T-helper 17 cell (primary cell): ENCODE results near the gene VSIG10. TPM values are rescaled to one million over a fixed set of nuclear protein-coding genes. Genes with fewer than 3 reads are reported as not detected.

Experiments
- ATAC-seq: fragments of 150-1000 bp; cut with Tn5 transposase; 2 replicates; pipeline ENCODE4 v1.10.0; 2021; ENCODE audit warnings: mild to moderate bottlenecking, moderate library complexity
- DNase-seq, 3 donors: peaks; one replicate each; pipeline versions ENCODE4 v3.0.0 to v3.0.0-alpha.2; 2020 to 2021
- H3K9me3 ChIP-seq: one replicate; pipeline ENCODE4 v1.7.0; 2013; ENCODE audit warnings: low read length, mild to moderate bottlenecking; ENCODE audit not compliant: control insufficient read depth, poor library complexity, severe bottlenecking
- H3K27ac Mint-ChIP-seq: one replicate; pipeline ENCODE4 v1.8.0; 2022; ENCODE audit warnings: mild to moderate bottlenecking, moderate library complexity, mixed read lengths
- H3K27me3 Mint-ChIP-seq: one replicate; pipeline ENCODE4 v1.8.0; 2022; ENCODE audit warnings: mixed read lengths
- H3K36me3 Mint-ChIP-seq: one replicate; pipeline ENCODE4 v1.8.0; 2022; ENCODE audit warnings: low read depth, mixed read lengths
- H3K4me1 Mint-ChIP-seq: one replicate; pipeline ENCODE4 v1.8.0; 2022; ENCODE audit warnings: mild to moderate bottlenecking, mixed read lengths
- H3K4me3 Mint-ChIP-seq: one replicate; pipeline ENCODE4 v1.8.0; 2022; ENCODE audit warnings: mild to moderate bottlenecking, moderate library complexity, mixed read lengths
- total RNA-seq, 4 donors: library from RNA in 2 of 4; stranded (reverse) in 2 of 4; gene quantifications; one replicate each; pipeline ENCODE4 v1.2.3 and lab custom pipeline; 2022 to 2026

Gene VSIG10
- total RNA-seq, 2 donors from 2014 or later: 1.3 to 3.9 TPM

DNA sequence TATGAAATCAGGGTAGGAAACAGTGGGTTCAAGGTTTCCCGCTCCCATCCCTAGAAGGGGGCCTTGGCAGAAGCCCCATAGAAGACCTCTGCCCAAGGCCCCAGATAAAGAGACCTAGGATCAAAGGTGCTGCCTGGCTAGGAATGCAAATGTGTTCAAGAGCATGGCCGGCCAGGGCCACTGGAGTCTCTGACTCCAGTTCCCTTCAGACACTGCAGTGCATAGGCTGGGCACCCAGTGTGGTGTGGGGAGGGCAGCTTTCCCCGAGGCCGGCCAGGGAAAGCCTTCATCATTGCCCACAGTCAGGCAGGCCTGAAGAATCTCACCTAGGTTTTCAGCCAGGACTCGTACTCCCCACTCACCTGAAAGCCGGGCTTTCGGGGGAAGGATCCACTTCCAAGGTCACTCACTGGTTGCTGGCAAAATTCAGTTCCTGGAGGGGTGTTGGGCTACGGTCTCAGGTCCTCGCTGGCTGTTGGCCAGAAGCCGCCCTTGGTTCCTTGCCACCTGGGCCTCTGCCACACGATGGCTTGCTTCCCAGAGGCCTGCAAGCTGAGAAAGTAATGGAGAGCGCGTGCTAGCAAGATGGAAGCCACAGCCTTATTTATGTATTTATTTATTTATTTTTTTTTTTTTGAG is 22.4 kb upstream of the VSIG10 start:
- Mint-ChIP-seq H3K4me3 (no peak overlapping the region), H3K36me3 (no peaks in the 10 kb centered on the region), H3K27ac (no peak overlapping the region), H3K27me3 (no peaks in the 10 kb centered on the region), H3K4me1 (no peaks in the 10 kb centered on the region)
- no peaks in the 10 kb centered on the region for H3K9me3 ChIP-seq
- ATAC-seq: no peak
- DNase-seq: no peak

DNA sequence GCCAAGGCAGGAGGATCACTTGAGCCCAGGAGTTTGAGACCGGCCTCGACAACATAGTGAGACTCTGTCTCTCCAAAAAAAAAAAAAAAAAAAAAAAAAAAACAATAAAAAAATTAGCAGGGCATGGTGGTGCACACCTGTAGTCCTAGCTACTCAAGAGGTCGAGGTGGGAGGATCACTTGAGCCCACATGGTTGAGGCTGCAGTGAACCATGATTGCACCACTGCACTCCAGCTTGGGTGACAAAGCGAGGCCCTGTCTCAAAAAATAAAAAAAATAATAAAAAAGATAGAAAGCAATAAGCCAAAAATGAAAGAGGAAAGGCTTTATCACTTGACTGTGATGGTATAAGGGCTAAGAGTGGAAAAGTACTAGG is 21.9 kb upstream of the VSIG10 start:
- no peaks in the 10 kb centered on the region for H3K36me3 Mint-ChIP-seq
- peaks cover 2% of the 10 kb centered on the region for H3K4me1 Mint-ChIP-seq
- no peak overlapping the region for H3K27ac Mint-ChIP-seq
- no peak for ATAC-seq
- no peaks in the 10 kb centered on the region for H3K9me3 ChIP-seq
- DNase-seq: no peak
- no peaks in the 10 kb centered on the region for H3K27me3 Mint-ChIP-seq
- no peak overlapping the region for H3K4me3 Mint-ChIP-seq

DNA sequence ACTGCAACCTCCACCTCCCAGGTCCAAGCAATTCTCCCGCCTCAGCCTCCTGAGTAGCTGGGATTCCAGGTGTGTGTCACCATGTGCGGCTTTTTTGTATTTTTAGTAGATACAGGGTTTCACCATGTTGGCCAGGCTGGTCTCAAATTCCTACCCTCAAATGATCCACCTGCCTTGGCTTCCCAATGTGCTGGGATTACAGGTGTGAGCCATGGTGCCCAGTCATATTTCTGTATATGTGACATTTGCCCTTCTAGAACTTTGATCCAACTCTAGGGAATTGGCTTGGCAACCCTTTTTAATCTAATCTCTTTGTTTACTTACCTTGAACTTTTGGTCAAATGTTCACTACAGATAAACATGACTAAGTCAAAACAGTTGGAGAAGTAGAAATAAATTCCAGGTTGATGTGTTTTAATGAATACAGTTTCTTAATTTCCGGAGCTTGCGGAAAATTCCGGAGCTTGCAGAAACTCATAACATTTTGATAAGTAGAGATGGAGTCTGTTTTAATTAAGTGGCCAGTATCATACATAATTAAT is 20.6 kb upstream of the VSIG10 start:
- no peaks in the 10 kb centered on the region for H3K9me3 ChIP-seq
- Mint-ChIP-seq H3K36me3 (no peaks in the 10 kb centered on the region), H3K27ac (no peak overlapping the region), H3K4me1 (peaks cover 7% of the 10 kb centered on the region), H3K4me3 (no peak overlapping the region), H3K27me3 (no peaks in the 10 kb centered on the region)
- no peak for DNase-seq
- ATAC-seq: no peak

DNA sequence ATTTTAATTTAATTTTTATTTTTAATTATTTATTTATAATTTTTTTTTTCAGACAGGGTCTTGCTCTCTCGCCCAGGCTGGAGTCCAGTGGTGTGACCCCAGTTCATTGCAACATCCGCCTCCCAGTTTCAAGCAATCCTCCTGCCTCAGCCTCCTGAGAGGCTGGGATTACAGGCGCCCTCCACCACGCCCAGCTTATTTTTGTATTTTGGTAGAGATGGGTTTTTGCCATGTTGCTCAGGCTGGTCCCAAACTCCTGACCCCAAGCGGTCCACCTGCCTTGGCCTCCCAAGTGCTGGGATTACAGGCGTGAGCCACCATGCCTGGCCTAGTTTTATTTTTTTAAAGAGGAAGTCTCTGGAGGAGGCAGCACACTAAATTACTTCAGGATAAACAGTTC is 18.5 kb upstream of the VSIG10 start:
- Mint-ChIP-seq H3K4me3 (no peak overlapping the region), H3K27ac (no peak overlapping the region), H3K27me3 (no peaks in the 10 kb centered on the region), H3K4me1 (peaks cover 7% of the 10 kb centered on the region), H3K36me3 (no peaks in the 10 kb centered on the region)
- DNase-seq: no peak
- H3K9me3 ChIP-seq: no peaks in the 10 kb centered on the region
- no peak for ATAC-seq

DNA sequence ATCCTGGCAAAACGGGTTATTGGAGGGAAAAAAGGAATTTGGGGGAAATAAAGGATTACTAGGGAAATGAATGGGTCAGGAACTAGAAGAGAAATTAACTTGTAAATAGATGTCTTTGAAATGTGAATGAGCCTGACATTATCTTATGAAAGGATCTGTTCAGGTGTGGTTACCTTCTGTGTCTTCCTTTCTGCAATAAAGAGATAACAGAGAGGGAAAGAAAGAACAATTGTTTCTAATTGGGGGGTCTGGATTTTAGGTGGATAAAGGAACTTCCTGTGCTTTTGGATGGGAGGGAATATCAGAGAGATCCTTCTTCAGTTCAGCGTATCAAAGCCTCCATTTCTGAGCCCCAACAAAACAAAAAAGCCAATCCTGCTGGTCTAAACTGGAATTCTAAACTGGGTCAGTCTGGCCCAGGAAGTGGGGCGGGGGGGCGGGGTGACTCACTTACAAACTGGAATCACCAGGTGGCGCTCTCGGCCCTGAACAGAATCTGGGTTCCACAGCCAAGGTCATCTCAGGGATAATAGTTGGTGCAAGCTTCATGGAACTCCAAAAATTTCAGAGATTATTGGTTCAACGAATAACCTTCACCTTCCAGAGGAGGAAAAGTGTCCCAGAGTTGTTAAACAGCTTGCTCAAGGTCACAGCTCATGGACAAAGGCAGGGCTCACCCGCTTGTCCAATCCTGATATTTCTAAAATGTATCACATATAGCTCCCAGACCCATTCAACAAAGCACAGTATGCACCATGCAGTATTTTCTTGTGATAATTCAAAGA is 17.0 kb upstream of the VSIG10 start:
- Mint-ChIP-seq H3K27me3 (no peaks in the 10 kb centered on the region), H3K4me1 (peaks cover 7% of the 10 kb centered on the region), H3K36me3 (no peaks in the 10 kb centered on the region), H3K4me3 (peak overlapping the region; percentile 73), H3K27ac (peak overlapping the region; percentile 90)
- no peaks in the 10 kb centered on the region for H3K9me3 ChIP-seq
- peak; percentile 46 to 50 (median 50) for DNase-seq
- ATAC-seq: peak; percentile 86

DNA sequence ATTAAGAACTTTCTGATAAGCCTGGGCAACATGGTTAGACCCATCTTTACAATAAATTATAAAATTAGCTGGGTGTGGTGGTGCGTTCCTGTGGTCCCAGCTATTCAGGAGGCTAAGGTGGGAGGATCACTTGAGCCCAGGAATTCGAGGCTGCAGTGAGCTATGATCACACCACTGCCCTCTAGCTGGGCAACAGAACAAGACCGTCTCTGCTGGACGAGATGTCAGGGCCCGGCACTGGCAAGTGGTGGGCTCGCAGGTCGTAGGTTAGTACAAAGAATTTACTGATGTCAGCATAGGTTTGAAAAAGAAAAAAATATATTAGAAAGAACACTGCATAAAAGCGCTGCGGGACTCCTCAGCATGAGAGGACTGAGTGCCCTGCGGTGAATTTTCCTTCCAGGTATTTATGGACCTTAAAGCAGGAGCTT is 15.7 kb upstream of the VSIG10 start:
- no peak overlapping the region for H3K4me3 Mint-ChIP-seq
- no peaks in the 10 kb centered on the region for H3K27me3 Mint-ChIP-seq
- no peak for ATAC-seq
- DNase-seq: no peak
- peak overlapping the region; percentile 90 for H3K27ac Mint-ChIP-seq
- H3K4me1 Mint-ChIP-seq: peaks cover 7% of the 10 kb centered on the region
- H3K9me3 ChIP-seq: no peaks in the 10 kb centered on the region
- H3K36me3 Mint-ChIP-seq: no peaks in the 10 kb centered on the region

DNA sequence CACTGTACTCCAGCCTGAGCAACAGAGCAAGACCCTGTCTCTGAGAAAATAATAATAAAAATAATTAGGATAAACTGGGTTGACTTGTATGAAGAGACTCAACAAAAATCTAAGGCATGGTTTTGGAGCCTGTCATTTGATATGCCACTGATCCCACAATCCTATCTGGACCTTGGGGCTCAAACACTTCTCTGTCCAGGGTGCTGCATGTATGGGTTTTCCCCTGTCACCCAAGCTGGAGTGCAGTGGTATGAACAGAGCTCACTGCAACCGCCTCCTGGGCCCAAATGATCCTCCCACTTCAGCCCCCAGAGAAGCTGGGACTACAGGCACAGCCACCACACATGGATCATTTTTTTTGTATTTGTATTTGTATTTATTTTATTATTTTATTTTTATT is 5.3 kb upstream of the VSIG10 start:
- Mint-ChIP-seq H3K36me3 (no peaks in the 10 kb centered on the region), H3K4me1 (peaks cover 3% of the 10 kb centered on the region), H3K4me3 (no peak overlapping the region), H3K27ac (no peak overlapping the region), H3K27me3 (no peaks in the 10 kb centered on the region)
- ATAC-seq: no peak
- DNase-seq: no peak
- H3K9me3 ChIP-seq: no peaks in the 10 kb centered on the region

DNA sequence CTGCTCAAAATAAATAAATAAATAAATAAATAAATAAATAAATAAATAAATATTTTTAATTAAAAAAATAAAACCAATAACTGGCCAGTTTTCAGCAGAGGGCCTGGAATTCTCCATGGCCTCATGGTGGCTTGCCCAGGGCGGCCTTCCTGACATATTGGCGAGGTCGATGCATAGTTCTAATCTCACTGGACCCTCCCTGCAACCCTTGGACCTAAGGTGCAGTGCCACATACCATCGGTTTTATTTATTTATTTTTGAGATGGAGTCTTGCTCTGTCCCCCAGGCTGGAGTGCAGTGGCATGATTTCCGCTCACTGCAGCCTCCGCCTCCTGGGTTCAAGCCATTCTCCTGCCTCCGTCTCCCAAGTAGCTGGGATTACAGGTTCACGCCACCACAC is 3.9 kb upstream of the VSIG10 start:
- Mint-ChIP-seq H3K27ac (no peak overlapping the region), H3K4me1 (peaks cover 6% of the 10 kb centered on the region), H3K36me3 (no peaks in the 10 kb centered on the region), H3K4me3 (no peak overlapping the region), H3K27me3 (no peaks in the 10 kb centered on the region)
- ATAC-seq (no peak), DNase-seq (no peak)
- no peaks in the 10 kb centered on the region for H3K9me3 ChIP-seq

DNA sequence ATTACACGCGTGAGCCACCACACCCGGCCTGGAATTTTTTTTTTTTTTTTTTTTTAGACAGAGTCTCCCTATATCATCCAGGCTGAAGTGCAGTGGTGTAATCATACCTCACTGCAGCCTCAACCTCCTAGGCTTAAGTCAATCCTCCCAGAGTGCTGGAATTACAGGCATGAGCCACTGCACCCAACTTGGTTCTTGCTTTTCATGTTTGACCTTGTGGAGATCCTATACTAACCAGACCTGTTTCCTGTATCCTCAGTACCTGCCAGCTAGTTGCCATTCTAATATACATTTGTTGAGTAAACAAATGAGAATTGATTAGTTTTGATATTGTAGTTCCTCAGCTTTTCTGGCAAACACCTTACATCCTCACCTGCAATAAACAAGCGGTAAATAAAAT is 3.2 kb upstream of the VSIG10 start:
- no peaks in the 10 kb centered on the region for H3K9me3 ChIP-seq
- ATAC-seq (no peak), DNase-seq (no peak)
- H3K4me3 Mint-ChIP-seq: no peak overlapping the region
- no peak overlapping the region for H3K27ac Mint-ChIP-seq
- H3K27me3 Mint-ChIP-seq: no peaks in the 10 kb centered on the region
- no peaks in the 10 kb centered on the region for H3K36me3 Mint-ChIP-seq
- H3K4me1 Mint-ChIP-seq: peaks cover 6% of the 10 kb centered on the region

DNA sequence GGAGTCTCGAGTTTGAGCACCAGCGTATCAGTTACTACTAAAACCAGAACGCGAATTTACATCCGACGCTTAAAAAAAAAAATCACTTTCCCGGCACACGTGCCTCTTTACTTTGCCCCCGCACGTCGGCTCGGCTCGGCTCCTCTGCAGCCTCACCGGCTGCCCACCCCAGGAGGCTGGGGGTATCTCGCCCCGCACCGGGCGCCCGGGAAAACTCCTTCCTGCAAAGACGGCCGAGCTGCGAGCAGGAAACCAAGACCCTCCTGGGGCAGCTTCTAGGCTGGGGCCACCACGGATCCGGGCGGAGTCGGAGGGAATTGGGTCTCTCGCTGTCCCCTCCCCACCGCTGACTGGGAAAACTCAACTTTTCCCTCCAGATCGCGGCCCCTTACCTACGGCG is 610 bp downstream of the VSIG10 start:
- peak overlapping the region; percentile 47 for H3K27ac Mint-ChIP-seq
- H3K36me3 Mint-ChIP-seq: no peaks in the 10 kb centered on the region
- H3K4me1 Mint-ChIP-seq: peaks cover 6% of the 10 kb centered on the region
- no peaks in the 10 kb centered on the region for H3K27me3 Mint-ChIP-seq
- no peaks in the 10 kb centered on the region for H3K9me3 ChIP-seq
- ATAC-seq: peak; percentile 4
- DNase-seq: no peak
- H3K4me3 Mint-ChIP-seq: peak overlapping the region; percentile 95

DNA sequence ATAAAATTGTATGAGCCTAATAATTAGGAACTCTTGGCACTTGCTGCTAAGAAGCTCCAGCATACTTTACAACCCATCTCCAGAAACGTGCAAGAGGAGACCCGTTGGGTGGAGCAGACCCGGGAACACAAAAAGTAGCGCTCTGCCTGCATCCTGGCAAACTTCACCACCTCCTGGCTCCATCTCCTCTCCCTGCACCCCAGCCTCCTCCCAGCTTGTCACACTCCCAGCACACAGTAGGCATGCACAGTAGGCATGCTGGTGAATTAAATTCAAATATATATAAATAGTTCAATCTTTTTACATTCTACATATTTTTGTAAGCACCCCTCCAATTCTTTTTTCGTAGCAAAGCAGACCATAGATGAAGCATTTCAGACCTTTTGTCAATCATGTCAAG is 1.2 kb downstream of the VSIG10 start:
- no peaks in the 10 kb centered on the region for H3K9me3 ChIP-seq
- Mint-ChIP-seq H3K27me3 (no peaks in the 10 kb centered on the region), H3K27ac (peak overlapping the region; percentile 47), H3K4me1 (peaks cover 6% of the 10 kb centered on the region), H3K4me3 (peak overlapping the region; percentile 95), H3K36me3 (no peaks in the 10 kb centered on the region)
- DNase-seq (no peak), ATAC-seq (no peak)

DNA sequence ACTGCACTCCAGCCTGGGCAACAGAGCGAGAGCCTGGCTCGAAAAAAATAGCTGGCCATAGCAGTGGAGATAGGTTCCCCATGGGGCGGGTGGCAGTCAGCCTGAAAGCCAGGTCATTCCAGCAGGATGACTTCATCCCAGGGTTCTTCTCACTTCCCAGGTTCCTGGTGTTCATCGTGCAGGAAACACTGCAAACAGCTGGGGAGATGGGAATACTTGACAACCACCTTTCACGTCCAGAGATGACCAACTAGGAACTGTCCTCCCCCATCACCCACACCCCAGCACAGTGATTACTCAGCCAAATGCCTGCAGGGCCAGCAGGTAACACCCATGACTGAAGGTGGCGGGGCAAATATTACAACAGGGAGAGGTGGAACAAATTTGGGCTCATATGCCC is 1.7 kb downstream of the VSIG10 start:
- ATAC-seq (no peak), DNase-seq (no peak)
- Mint-ChIP-seq H3K27ac (no peak overlapping the region), H3K4me3 (peak overlapping the region; percentile 7), H3K27me3 (no peaks in the 10 kb centered on the region), H3K4me1 (peaks cover 6% of the 10 kb centered on the region), H3K36me3 (no peaks in the 10 kb centered on the region)
- H3K9me3 ChIP-seq: no peaks in the 10 kb centered on the region

DNA sequence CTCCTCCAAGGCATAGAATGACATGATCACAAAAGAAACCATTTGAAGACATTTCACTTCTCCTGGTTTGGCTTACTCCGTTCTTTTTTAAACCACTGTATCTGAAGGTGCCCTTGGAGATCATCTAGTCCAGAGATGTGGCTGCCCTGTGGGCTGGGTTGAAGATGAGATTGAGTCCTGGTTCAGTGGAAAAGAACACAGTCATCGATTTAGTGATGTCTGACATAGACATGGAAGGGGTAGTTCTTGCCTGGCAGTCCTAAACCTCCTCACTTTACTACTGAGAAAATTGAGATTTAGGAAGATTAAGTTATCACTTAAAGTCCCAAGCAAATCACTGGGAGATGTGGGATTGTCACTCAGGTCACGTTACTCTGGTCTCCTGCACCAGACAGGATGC is 2.8 kb downstream of the VSIG10 start:
- Mint-ChIP-seq H3K4me1 (peaks cover 6% of the 10 kb centered on the region), H3K36me3 (no peaks in the 10 kb centered on the region), H3K27me3 (no peaks in the 10 kb centered on the region), H3K4me3 (no peak overlapping the region), H3K27ac (no peak overlapping the region)
- DNase-seq (no peak), ATAC-seq (no peak)
- no peaks in the 10 kb centered on the region for H3K9me3 ChIP-seq
